ENCODE data around the gene KRT84. TPM values are rescaled to one million over a fixed set of nuclear protein-coding genes. Genes with fewer than 3 reads are reported as not detected.

The KRT84 gene
- total and polyA plus RNA-seq, 2 of the 4 experiments (the other 2 are of a cell fraction): not detected

GRCh38 chr12:52401526-52401925, 16.1 kb upstream of the KRT84 start:
- no TSS peak for BruUV-seq (replicated peaks)
- Histone ChIP-seq H3K79me1 (ENCODE audit: low read depth in 1 of 2, low read length in 2 of 2) (no peaks in the 10 kb centered on the region), H3K56ac (ENCODE audit: extremely low read depth, insufficient read depth, low read length) (no peak overlapping the region), H3K14ac (replicated peaks; ENCODE audit: low read depth, low read length) (no peak overlapping the region), H2AK5ac (ENCODE audit: low read depth, low read length) (no peak overlapping the region), H3K9ac (ENCODE audit: low read depth, low read length) (no peak overlapping the region), H2BK5ac (ENCODE audit: low read depth, low read length, poor library complexity, severe bottlenecking) (no peak overlapping the region), H3K9me1 (ENCODE audit: insufficient read depth, low read length) (no peaks in the 10 kb centered on the region), H3K27ac (ENCODE audit: insufficient read depth, low read length) (no peak overlapping the region), H3K4me2 (ENCODE audit: low read depth, low read length) (no peak overlapping the region), H2BK20ac (ENCODE audit: low read depth, low read length) (no peak overlapping the region), H3K27me3 (ENCODE audit: control insufficient read depth, insufficient read depth, low read length) (peaks cover 54% of the 10 kb centered on the region), H3K4me1 (ENCODE audit: control insufficient read depth, insufficient read depth, low read length) (no peaks in the 10 kb centered on the region), H3K23ac (ENCODE audit: low read depth, low read length) (no peak overlapping the region), H4K91ac (ENCODE audit: insufficient read depth, low read depth, low read length) (no peak overlapping the region), H3K4me3 (ENCODE audit: insufficient read depth, low read depth, low read length) (no peak overlapping the region), H4K5ac (ENCODE audit: low read depth, low read length) (no peak overlapping the region), H2AK9ac (replicated peaks; ENCODE audit: low read depth, low read length, poor library complexity) (no peak overlapping the region), H3K9me3 (ENCODE audit: control insufficient read depth, insufficient read depth, low read length) (no peaks in the 10 kb centered on the region), H2BK15ac (ENCODE audit: low read depth, low read length) (no peak overlapping the region), H2AFZ (replicated peaks; ENCODE audit: low read length, poor library complexity) (no peak overlapping the region), H3K4ac (ENCODE audit: low read depth, low read length) (no peak overlapping the region), H4K8ac (ENCODE audit: low read depth in 2 of 2, low read length in 2 of 2) (no peak overlapping the region), H4K20me1 (ENCODE audit: insufficient read depth, low read length) (no peaks in the 10 kb centered on the region), H3K18ac (ENCODE audit: low read depth, low read length) (no peak overlapping the region), H3K36me3 (ENCODE audit: control insufficient read depth, insufficient read depth, low read length) (no peaks in the 10 kb centered on the region), H2BK120ac (ENCODE audit: low read depth, low read length) (no peak overlapping the region)
- in situ Hi-C loops (cut with MboI; ENCODE audit: low sequenced_read_pairs) (no loop called here), dilution Hi-C loops (cut with HindIII; ENCODE audit: low sequenced_read_pairs, unreplicated experiment) (no loop called here), intact Hi-C loops (cut with micrococcal nuclease) (no loop called here)
- no peak for DNase-seq
- CTCF ChIA-PET: no interaction called here
- no peak for ATAC-seq (ENCODE audit: low read depth)
- no CpG with 5 or more reads among the region's 5 CpGs for WGBS, 2 experiments (ENCODE audit: extremely low coverage in 2 of 2, insufficient read length in 1 of 2)
- TF ChIP-seq RAD21 (IDR thresholded peaks at IDR 0.05; ENCODE audit: low read length) (no peak), NFE2L2 (IDR thresholded peaks at IDR 0.05; ENCODE audit: low read depth, low read length) (no peak), CHD1 (IDR thresholded peaks at IDR 0.05; ENCODE audit: low read depth, low read length) (no peak), BHLHE40 (IDR thresholded peaks at IDR 0.05; ENCODE audit: low read depth, low read length) (no peak), ELK1 (IDR thresholded peaks at IDR 0.05; ENCODE audit: borderline replicate concordance, low read depth, low read length) (no peak), RCOR1 (IDR thresholded peaks at IDR 0.05; ENCODE audit: insufficient replicate concordance, low read length) (no peak)
- TF ChIP-seq, protein P1, sequence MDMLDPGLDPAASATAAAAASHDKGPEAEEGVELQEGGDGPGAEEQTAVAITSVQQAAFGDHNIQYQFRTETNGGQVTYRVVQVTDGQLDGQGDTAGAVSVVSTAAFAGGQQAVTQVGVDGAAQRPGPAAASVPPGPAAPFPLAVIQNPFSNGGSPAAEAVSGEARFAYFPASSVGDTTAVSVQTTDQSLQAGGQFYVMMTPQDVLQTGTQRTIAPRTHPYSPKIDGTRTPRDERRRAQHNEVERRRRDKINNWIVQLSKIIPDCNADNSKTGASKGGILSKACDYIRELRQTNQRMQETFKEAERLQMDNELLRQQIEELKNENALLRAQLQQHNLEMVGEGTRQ (IDR thresholded peaks at IDR 0.05; ENCODE audit: low read depth, low read length): no peak
- POLR2A ChIA-PET (ENCODE audit: unreplicated experiment): no interaction called here
